Activated naive CD4-positive, alpha-beta T cell treated with anti-CD3 and anti-CD28 coated beads, Interleukin-2, amount 50 U/mL, for 24 hours (primary cell): ENCODE results near the gene PGAP1.
A peak's percentile ranks its signal among the peaks of the same experiment; 100 is the strongest.
"Not testable (repeated sequence)": the region's sequence is repeated elsewhere in the genome, so short reads cannot be mapped to it uniquely, and the experiment has no call there.

ENCODE experiments used
- H3K27ac Mint-ChIP-seq: one replicate; pipeline ENCODE4 v1.8.0; 2021; ENCODE audit warnings: mild to moderate bottlenecking, mixed read lengths
- H3K27me3 Mint-ChIP-seq: one replicate; pipeline ENCODE4 v1.8.0; 2021; ENCODE audit warnings: mixed read lengths
- H3K36me3 Mint-ChIP-seq: one replicate; pipeline ENCODE4 v1.8.0; 2021; ENCODE audit warnings: mixed read lengths
- H3K4me1 Mint-ChIP-seq: one replicate; pipeline ENCODE4 v1.8.0; 2021; ENCODE audit warnings: mixed read lengths
- H3K4me3 Mint-ChIP-seq: one replicate; pipeline ENCODE4 v1.8.0; 2021; ENCODE audit warnings: mild to moderate bottlenecking, mixed read lengths
- H3K9me3 Mint-ChIP-seq: one replicate; pipeline ENCODE4 v1.8.0; 2021; ENCODE audit warnings: mixed read lengths

Gene PGAP1

GRCh38 chr2:196925768-196926561 is 542 bp downstream of the PGAP1 start:
- Mint-ChIP-seq H3K4me3 (peak overlapping the region; percentile 98), H3K4me1 (peaks cover 55% of the 10 kb centered on the region), H3K9me3 (no peaks in the 10 kb centered on the region), H3K27ac (peak overlapping the region; percentile 99), H3K27me3 (no peaks in the 10 kb centered on the region), H3K36me3 (no peaks in the 10 kb centered on the region)

- peak overlapping the region; percentile 98 for H3K4me3 Mint-ChIP-seq
- peaks cover 61% of the 10 kb centered on the region for H3K4me1 Mint-ChIP-seq
- peak overlapping the region; percentile 99 for H3K27ac Mint-ChIP-seq
- H3K27me3 Mint-ChIP-seq, result no peaks in the 10 kb centered on the region
- H3K9me3 Mint-ChIP-seq, result no peaks in the 10 kb centered on the region
- H3K36me3 Mint-ChIP-seq, result no peaks in the 10 kb centered on the region
Observed at GRCh38 chr2:196925051-196925767, 1.3 kb downstream of the PGAP1 start.

GRCh38 chr2:196924051-196924450 is 2.5 kb downstream of the PGAP1 start:
- peak overlapping the region; percentile 98 for H3K4me3 Mint-ChIP-seq
- peaks cover 6% of the 10 kb centered on the region for H3K36me3 Mint-ChIP-seq
- peaks cover 66% of the 10 kb centered on the region for H3K4me1 Mint-ChIP-seq

DNA sequence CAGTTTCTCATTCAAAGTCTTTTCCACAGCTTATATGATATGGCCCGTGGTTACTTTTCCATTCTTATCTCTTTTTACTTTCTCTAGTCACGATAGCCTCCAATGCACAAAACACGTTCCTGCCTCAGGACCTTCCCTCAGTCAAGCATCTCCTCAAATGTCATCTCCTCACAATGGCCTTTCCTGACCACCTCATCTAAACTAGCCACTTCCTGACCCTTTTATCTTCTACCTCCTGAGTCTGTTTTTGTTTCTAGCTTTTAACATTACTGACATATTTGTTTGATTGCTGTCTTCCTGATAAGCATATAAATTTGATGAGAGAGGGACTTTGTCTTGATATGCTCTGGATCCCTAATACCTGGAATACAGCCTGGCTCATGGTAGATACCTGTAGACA is 7.6 kb downstream of the PGAP1 start:
- Mint-ChIP-seq H3K9me3 (no peaks in the 10 kb centered on the region), H3K4me3 (no peak overlapping the region), H3K27ac (peak overlapping the region; percentile 6), H3K27me3 (no peaks in the 10 kb centered on the region), H3K4me1 (peaks cover 63% of the 10 kb centered on the region), H3K36me3 (peaks cover 25% of the 10 kb centered on the region)

More at GRCh38 chr2:196924051-196924450, 2.5 kb downstream of the PGAP1 start:
- no peak overlapping the region for H3K27ac Mint-ChIP-seq
- no peaks in the 10 kb centered on the region for H3K27me3 Mint-ChIP-seq
- no peaks in the 10 kb centered on the region for H3K9me3 Mint-ChIP-seq

DNA sequence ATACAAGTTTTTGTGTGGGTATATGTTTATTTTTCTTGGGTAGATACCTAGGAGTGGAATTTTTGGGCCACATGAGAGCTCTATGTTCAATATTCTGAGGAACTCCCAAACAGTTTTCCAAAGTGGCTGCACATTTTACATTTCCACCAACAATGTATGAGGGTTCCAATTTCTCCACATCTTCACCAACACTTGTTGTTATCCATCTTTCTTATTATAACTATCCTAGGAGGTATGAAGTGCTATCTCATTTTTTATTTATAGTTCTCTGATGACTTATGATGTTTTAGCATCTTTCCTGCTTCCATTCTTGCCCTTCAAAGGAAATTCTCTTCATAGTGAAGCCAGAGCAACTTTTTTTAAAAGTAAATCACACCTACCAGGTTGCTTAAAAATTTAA is 8.7 kb downstream of the PGAP1 start:
- no peaks in the 10 kb centered on the region for H3K27me3 Mint-ChIP-seq
- H3K4me1 Mint-ChIP-seq, result peaks cover 54% of the 10 kb centered on the region
- H3K4me3 Mint-ChIP-seq, result no peak overlapping the region
- H3K27ac Mint-ChIP-seq, result no peak overlapping the region
- no peaks in the 10 kb centered on the region for H3K9me3 Mint-ChIP-seq
- H3K36me3 Mint-ChIP-seq, result peaks cover 28% of the 10 kb centered on the region

GRCh38 chr2:196915507-196916189 is 10.9 kb downstream of the PGAP1 start:
- peaks cover 29% of the 10 kb centered on the region for H3K36me3 Mint-ChIP-seq
- peaks cover 33% of the 10 kb centered on the region for H3K4me1 Mint-ChIP-seq
- peak overlapping the region; percentile 97 for H3K27ac Mint-ChIP-seq
- no peaks in the 10 kb centered on the region for H3K27me3 Mint-ChIP-seq
- peak overlapping the region; percentile 56 for H3K4me3 Mint-ChIP-seq
- H3K9me3 Mint-ChIP-seq, result no peaks in the 10 kb centered on the region

DNA sequence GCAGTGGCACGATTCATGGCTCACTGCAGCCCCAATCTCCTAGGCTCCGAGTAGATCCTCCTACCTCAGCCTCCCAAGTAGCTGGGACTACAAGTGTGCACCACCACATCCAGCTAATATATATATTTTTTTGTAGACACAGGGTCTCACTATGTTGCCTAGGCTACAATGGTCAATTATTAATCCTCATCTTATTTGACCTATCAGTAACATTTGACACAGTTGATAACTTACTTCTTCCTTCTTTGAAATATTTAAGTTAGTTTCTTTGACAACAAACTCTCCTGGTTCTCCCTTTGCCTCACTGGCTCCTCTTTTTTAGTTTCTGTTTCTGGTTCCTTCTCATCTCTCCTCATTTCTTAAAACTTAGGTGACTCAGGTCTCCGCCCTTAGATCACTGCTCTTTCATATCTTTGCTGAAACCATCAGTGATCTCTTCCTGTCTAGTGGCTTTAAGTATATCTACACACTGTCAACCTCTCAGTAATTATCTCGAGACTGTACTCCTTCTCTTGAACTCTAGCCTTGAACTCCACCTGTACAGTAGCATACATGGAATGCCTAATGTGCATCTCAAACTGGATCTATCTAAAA is 11.5 kb downstream of the PGAP1 start:
- Mint-ChIP-seq H3K4me3 (peak overlapping the region; percentile 56), H3K27me3 (no peaks in the 10 kb centered on the region), H3K27ac (peak overlapping the region; percentile 97), H3K9me3 (no peaks in the 10 kb centered on the region), H3K4me1 (peaks cover 30% of the 10 kb centered on the region), H3K36me3 (peaks cover 29% of the 10 kb centered on the region)

- Mint-ChIP-seq H3K4me3 (no peak overlapping the region), H3K27ac (peak overlapping the region; percentile 69), H3K9me3 (no peaks in the 10 kb centered on the region), H3K27me3 (no peaks in the 10 kb centered on the region), H3K4me1 (peaks cover 25% of the 10 kb centered on the region), H3K36me3 (peaks cover 20% of the 10 kb centered on the region)
Observed at GRCh38 chr2:196913691-196914090, 12.8 kb downstream of the PGAP1 start.

- peaks cover 10% of the 10 kb centered on the region for H3K36me3 Mint-ChIP-seq
- H3K27ac Mint-ChIP-seq, H3K4me3 Mint-ChIP-seq, H3K27me3 Mint-ChIP-seq, H3K4me1 Mint-ChIP-seq, H3K9me3 Mint-ChIP-seq: not testable (repeated sequence)
Observed at GRCh38 chr2:196905365-196905764, 21.1 kb downstream of the PGAP1 start.

GRCh38 chr2:196902828-196903227 is 23.7 kb downstream of the PGAP1 start:
- no peaks in the 10 kb centered on the region for H3K9me3 Mint-ChIP-seq
- no peaks in the 10 kb centered on the region for H3K27me3 Mint-ChIP-seq
- H3K4me1 Mint-ChIP-seq, result peaks cover 3% of the 10 kb centered on the region
- H3K27ac Mint-ChIP-seq, result no peak overlapping the region
- H3K4me3 Mint-ChIP-seq, result no peak overlapping the region
- H3K36me3 Mint-ChIP-seq, result peaks cover 16% of the 10 kb centered on the region

DNA sequence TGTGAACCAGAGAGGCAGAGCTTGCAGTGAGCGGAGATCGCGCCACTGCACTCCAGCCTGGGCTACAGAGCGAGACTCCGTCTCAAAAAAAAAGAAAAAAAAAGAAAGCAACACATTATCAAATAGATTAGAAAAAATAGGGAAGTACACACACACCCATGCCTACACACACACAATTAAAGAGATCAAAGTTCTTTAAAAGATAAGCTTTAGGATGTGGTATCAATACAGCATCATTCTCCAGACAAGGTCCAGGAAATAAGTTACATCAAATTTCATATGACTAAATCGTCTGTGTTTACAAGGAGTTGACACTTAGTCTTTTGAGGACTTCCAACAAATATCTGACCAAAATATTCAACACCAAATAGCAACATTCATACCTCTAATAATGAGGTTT is 25.7 kb downstream of the PGAP1 start:
- no peak overlapping the region for H3K27ac Mint-ChIP-seq
- no peaks in the 10 kb centered on the region for H3K9me3 Mint-ChIP-seq
- no peak overlapping the region for H3K4me3 Mint-ChIP-seq
- peaks cover 3% of the 10 kb centered on the region for H3K4me1 Mint-ChIP-seq
- H3K27me3 Mint-ChIP-seq, result no peaks in the 10 kb centered on the region
- peaks cover 19% of the 10 kb centered on the region for H3K36me3 Mint-ChIP-seq

DNA sequence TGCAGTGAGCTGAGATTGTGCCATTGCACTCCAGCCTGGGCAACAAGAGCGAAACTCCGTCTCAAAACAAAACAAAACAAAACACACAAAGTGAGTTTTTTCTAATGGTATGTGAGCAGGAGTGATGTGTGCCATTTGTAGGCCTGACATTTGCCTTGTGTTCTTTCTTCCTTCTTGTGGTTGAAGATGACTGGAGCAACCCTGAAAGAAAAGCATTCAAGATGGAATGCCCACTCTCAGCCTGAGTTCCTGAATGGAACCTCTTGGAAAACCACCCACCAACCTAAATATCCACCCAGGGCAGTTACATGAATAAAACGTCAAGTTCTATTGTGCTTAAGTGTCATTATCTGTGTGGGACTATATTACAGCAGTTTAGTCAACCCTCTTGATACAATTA is 26.5 kb downstream of the PGAP1 start:
- H3K4me1 Mint-ChIP-seq, result no peaks in the 10 kb centered on the region
- no peaks in the 10 kb centered on the region for H3K27me3 Mint-ChIP-seq
- no peak overlapping the region for H3K27ac Mint-ChIP-seq
- no peaks in the 10 kb centered on the region for H3K9me3 Mint-ChIP-seq
- H3K4me3 Mint-ChIP-seq, result no peak overlapping the region
- peaks cover 19% of the 10 kb centered on the region for H3K36me3 Mint-ChIP-seq

DNA sequence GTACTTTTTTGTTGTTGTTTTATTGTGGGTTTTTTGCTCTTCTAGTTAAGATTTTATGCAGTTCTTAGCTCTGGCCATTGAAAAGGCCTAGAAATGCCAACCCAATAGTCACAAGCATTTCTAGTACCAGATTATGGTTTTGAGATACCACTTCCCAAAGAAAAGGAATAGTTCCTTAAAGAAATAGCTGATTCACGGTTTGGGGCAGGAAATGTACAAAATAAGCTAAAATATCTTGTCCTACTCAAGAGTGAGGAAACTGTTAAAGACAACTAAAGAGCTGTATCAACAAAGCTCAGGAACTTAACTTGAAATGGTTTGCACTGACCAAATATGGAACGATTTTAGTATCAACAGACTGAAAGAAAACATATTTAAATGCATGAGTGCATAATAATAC is 35.4 kb downstream of the PGAP1 start:
- H3K36me3 Mint-ChIP-seq, result peaks cover 23% of the 10 kb centered on the region
- H3K27ac Mint-ChIP-seq, result no peak overlapping the region
- H3K27me3 Mint-ChIP-seq, result no peaks in the 10 kb centered on the region
- H3K4me3 Mint-ChIP-seq, result no peak overlapping the region
- no peaks in the 10 kb centered on the region for H3K4me1 Mint-ChIP-seq
- H3K9me3 Mint-ChIP-seq, result no peaks in the 10 kb centered on the region

GRCh38 chr2:196887431-196887830 is 39.1 kb downstream of the PGAP1 start:
- Mint-ChIP-seq H3K36me3 (peaks cover 26% of the 10 kb centered on the region), H3K4me3 (no peak overlapping the region), H3K27me3 (no peaks in the 10 kb centered on the region), H3K27ac (no peak overlapping the region), H3K4me1 (no peaks in the 10 kb centered on the region), H3K9me3 (peaks cover 4% of the 10 kb centered on the region)

- Mint-ChIP-seq H3K4me3 (no peak overlapping the region), H3K27ac (no peak overlapping the region), H3K9me3 (peaks cover 8% of the 10 kb centered on the region), H3K4me1 (no peaks in the 10 kb centered on the region), H3K36me3 (peaks cover 31% of the 10 kb centered on the region), H3K27me3 (no peaks in the 10 kb centered on the region)
Observed at GRCh38 chr2:196884368-196884767, 42.1 kb downstream of the PGAP1 start.
